HepG2 (cell line): ENCODE measurements around the gene KIF26B.

Experiments used
- ELF1 ChIP-seq: sonication (generic); formaldehyde crosslinking; IDR thresholded peaks from 2 replicates; pipeline ENCODE4 v1.4.0; 2020; ENCODE audit warnings: missing genetic modification reagents
- EP300 ChIP-seq, 3 experiments: sonication (generic) in 1 of 3; formaldehyde crosslinking in 1 of 3; IDR thresholded peaks; 2 replicates each; pipeline versions ENCODE4 v1.5.1 to v1.6.1; 2011 to 2020; ENCODE audit warnings: low read depth in 2 of 3, low read length in 2 of 3, borderline replicate concordance in 1 of 3, improper control_type of control experiment in 1 of 3, mild to moderate bottlenecking in 1 of 3, missing genetic modification reagents in 1 of 3, moderate library complexity in 1 of 3
- MEIS1 ChIP-seq: sonication (generic); formaldehyde crosslinking; IDR thresholded peaks from 2 replicates; pipeline ENCODE4 v1.9.0; 2021; ENCODE audit warnings: mild to moderate bottlenecking, missing genetic modification reagents, moderate library complexity, borderline replicate concordance
- NFATC3 ChIP-seq: sonication (generic); formaldehyde crosslinking; IDR thresholded peaks from 2 replicates; pipeline ENCODE4 v1.5.1; 2020; ENCODE audit warnings: mild to moderate bottlenecking, missing genetic modification reagents
- NFIB ChIP-seq: sonication (generic); formaldehyde crosslinking; IDR thresholded peaks from 2 replicates; pipeline ENCODE4 v1.9.0; 2021; ENCODE audit warnings: missing genetic modification reagents, mild to moderate bottlenecking, borderline replicate concordance
- SMARCC2 ChIP-seq: fragments of 450-650 bp; IDR thresholded peaks from 2 replicates; pipeline ENCODE4 v1.6.1; 2017; ENCODE audit warnings: antibody characterized with exemption, mild to moderate bottlenecking
- ZNF136 ChIP-seq: sonication (generic); formaldehyde crosslinking; IDR thresholded peaks from 2 replicates; pipeline ENCODE4 v1.8.1; 2022; ENCODE audit warnings: low read depth, mild to moderate bottlenecking, moderate library complexity, missing genetic modification reagents
- ZNF343 ChIP-seq: sonication (generic); formaldehyde crosslinking; IDR thresholded peaks from 2 replicates; pipeline ENCODE4 v1.4.0; 2020; ENCODE audit warnings: mild to moderate bottlenecking, missing genetic modification reagents
- ZNF549 ChIP-seq: sonication (generic); formaldehyde crosslinking; IDR thresholded peaks from 2 replicates; pipeline ENCODE4 v1.5.0; 2020; ENCODE audit warnings: missing genetic modification reagents
- TF ChIP-seq, protein P1 (sequence below): sonication (generic); formaldehyde crosslinking; IDR thresholded peaks from 2 replicates; pipeline ENCODE4 v1.4.0; 2020; ENCODE audit warnings: mild to moderate bottlenecking, missing genetic modification reagents
- TF ChIP-seq, protein P2 (sequence below): IDR thresholded peaks from 2 replicates; pipeline ENCODE4 v1.6.1; 2016
- TF ChIP-seq, protein P3 (sequence below): sonication (generic); formaldehyde crosslinking; IDR thresholded peaks from 2 replicates; pipeline ENCODE4 v1.8.1; 2023; ENCODE audit warnings: mild to moderate bottlenecking, moderate library complexity, missing genetic modification reagents
- TF ChIP-seq, protein P4 (sequence below): sonication (generic); formaldehyde crosslinking; IDR thresholded peaks from 2 replicates; pipeline ENCODE4 v1.4.0; 2020; ENCODE audit warnings: missing genetic modification reagents
- TF ChIP-seq, protein P5 (sequence below): sonication (generic); formaldehyde crosslinking; IDR thresholded peaks from 2 replicates; pipeline ENCODE4 v1.5.0; 2020; ENCODE audit warnings: mild to moderate bottlenecking, missing genetic modification reagents, moderate library complexity

DNA sequence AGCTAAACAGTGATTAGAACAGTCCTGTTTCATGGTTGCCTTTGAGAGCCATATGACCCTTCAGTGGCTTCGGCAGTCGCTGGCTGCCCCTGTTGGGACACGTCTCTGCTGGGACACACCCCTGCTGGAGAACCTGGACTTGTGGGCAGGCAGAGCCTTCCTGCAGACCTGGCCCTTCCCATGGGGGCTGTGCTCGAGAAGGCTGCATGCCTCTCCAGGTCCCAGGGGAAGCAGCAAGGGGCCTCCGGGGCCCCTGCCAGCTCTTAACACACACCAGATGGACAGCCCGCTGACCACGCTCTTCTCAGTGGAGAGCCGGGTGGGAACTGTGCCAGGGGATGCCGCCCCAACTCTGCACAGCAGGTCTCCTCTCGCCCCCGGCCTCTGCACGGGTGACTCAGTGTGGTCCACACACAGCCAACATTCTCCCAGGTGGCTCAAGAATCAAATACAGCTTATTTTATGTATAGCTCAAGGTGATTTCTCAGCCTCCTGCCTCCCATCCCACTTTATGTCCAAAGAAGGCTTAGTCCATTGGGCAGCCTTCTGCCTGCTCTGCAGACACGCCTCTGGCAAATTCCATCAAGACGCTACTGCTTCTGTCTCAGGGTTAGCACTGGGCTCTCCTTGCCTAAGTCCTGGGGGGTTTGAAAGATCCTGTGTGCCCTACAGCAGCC, 450.8 kb downstream of the KIF26B start:
- TF ChIP-seq ZNF343 (CRISPR knock-in tag), result no peak
- no peak for TF ChIP-seq ZNF549 (CRISPR knock-in tag)
- TF ChIP-seq SMARCC2, result no peak
- TF ChIP-seq, protein P1, sequence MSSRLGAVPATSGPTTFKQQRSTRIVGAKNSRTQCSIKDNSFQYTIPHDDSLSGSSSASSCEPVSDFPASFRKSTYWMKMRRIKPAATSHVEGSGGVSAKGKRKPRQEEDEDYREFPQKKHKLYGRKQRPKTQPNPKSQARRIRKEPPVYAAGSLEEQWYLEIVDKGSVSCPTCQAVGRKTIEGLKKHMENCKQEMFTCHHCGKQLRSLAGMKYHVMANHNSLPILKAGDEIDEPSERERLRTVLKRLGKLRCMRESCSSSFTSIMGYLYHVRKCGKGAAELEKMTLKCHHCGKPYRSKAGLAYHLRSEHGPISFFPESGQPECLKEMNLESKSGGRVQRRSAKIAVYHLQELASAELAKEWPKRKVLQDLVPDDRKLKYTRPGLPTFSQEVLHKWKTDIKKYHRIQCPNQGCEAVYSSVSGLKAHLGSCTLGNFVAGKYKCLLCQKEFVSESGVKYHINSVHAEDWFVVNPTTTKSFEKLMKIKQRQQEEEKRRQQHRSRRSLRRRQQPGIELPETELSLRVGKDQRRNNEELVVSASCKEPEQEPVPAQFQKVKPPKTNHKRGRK (CRISPR knock-in tag), result no peak
- no peak for TF ChIP-seq EP300 (IDR thresholded peaks at IDR 0.05; ENCODE audit: low read depth in 2 of 2, low read length in 2 of 2)
- TF ChIP-seq EP300 (CRISPR knock-in tag; IDR thresholded peaks at IDR 0.05; ENCODE audit: borderline replicate concordance), result no peak
- TF ChIP-seq, protein P2, sequence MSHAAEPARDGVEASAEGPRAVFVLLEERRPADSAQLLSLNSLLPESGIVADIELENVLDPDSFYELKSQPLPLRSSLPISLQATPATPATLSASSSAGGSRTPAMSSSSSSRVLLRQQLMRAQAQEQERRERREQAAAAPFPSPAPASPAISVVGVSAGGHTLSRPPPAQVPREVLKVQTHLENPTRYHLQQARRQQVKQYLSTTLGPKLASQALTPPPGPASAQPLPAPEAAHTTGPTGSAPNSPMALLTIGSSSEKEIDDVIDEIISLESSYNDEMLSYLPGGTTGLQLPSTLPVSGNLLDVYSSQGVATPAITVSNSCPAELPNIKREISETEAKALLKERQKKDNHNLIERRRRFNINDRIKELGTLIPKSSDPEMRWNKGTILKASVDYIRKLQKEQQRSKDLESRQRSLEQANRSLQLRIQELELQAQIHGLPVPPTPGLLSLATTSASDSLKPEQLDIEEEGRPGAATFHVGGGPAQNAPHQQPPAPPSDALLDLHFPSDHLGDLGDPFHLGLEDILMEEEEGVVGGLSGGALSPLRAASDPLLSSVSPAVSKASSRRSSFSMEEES (CRISPR knock-in tag), result no peak
- no peak for TF ChIP-seq MEIS1 (CRISPR knock-in tag)
- no peak for TF ChIP-seq ELF1 (CRISPR knock-in tag)
- TF ChIP-seq, protein P3, sequence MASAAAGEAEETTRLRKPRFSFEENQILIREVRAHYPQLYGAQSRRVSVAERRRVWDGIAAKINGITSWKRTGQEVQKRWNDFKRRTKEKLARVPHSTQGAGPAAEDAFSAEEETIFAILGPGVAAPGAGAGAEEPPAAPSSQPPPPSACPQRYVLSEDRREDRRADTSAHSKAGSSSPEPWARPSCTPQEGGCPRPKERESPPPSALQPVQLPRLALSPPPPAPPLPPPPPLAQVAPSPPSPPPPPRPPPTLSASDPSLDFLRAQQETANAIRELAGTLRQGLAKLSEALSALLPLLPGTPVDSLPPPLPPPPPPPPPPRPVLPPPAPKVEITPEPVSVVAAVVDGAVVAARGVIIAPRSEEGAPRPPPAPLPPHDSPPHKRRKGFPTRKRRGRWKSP (CRISPR knock-in tag), result no peak
- TF ChIP-seq, protein P4, sequence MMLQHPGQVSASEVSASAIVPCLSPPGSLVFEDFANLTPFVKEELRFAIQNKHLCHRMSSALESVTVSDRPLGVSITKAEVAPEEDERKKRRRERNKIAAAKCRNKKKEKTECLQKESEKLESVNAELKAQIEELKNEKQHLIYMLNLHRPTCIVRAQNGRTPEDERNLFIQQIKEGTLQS (CRISPR knock-in tag), result no peak
- TF ChIP-seq NFATC3 (CRISPR knock-in tag), result no peak
- TF ChIP-seq, protein P5, sequence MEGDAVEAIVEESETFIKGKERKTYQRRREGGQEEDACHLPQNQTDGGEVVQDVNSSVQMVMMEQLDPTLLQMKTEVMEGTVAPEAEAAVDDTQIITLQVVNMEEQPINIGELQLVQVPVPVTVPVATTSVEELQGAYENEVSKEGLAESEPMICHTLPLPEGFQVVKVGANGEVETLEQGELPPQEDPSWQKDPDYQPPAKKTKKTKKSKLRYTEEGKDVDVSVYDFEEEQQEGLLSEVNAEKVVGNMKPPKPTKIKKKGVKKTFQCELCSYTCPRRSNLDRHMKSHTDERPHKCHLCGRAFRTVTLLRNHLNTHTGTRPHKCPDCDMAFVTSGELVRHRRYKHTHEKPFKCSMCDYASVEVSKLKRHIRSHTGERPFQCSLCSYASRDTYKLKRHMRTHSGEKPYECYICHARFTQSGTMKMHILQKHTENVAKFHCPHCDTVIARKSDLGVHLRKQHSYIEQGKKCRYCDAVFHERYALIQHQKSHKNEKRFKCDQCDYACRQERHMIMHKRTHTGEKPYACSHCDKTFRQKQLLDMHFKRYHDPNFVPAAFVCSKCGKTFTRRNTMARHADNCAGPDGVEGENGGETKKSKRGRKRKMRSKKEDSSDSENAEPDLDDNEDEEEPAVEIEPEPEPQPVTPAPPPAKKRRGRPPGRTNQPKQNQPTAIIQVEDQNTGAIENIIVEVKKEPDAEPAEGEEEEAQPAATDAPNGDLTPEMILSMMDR (CRISPR knock-in tag), result no peak
- no peak for TF ChIP-seq NFIB (CRISPR knock-in tag)
- no peak for TF ChIP-seq ZNF136 (CRISPR knock-in tag)
